Right atrium auricular region (tissue), 2 donors: ENCODE data around the gene TMEM108. TPM values are rescaled to one million over a fixed set of nuclear protein-coding genes. Genes with fewer than 3 reads are reported as not detected.

ENCODE experiments used
- DNase-seq: peaks from one replicate; pipeline ENCODE4 v3.0.0-alpha.2; 2019; ENCODE audit warnings: low spot score
- H3K27ac ChIP-seq, 2 donors: fragments of 200-600 bp; sonication (generic); 1 replicate in 1 of 2; 2 replicates in 1 of 2; pipeline ENCODE4 v1.5.1; 2016 to 2019
- H3K27me3 ChIP-seq, 2 donors: fragments of 200-600 bp; sonication (generic); one replicate each; pipeline versions ENCODE4 v1.5.1 to v1.6.0; 2017 to 2019
- H3K36me3 ChIP-seq: fragments of 200-600 bp; sonication (generic); one replicate; pipeline ENCODE4 v1.5.1; 2016
- H3K4me1 ChIP-seq, 2 donors: fragments of 200-600 bp; sonication (generic); one replicate each; pipeline versions ENCODE4 v1.5.1 to v1.6.0; 2017 to 2019
- H3K4me3 ChIP-seq, 2 donors: fragments of 200-600 bp; sonication (generic); 1 replicate in 1 of 2; 2 replicates in 1 of 2; pipeline ENCODE4 v1.5.1; 2017 to 2019; ENCODE audit warnings: mild to moderate bottlenecking in 1 of 2, moderate library complexity in 1 of 2
- H3K9me3 ChIP-seq, 2 donors: fragments of 200-600 bp; sonication (generic); one replicate each; pipeline ENCODE4 v1.5.1; 2019
- total RNA-seq, 2 donors: library from RNA; depleted of rRNA; stranded (reverse); fragments of >200 nt; gene quantifications; one replicate each; pipeline ENCODE4 v1.1.0, GENCODE V29; 2016
- TF ChIP-seq, protein P1 (sequence below), 2 donors: fragments of 200-600 bp; sonication (generic); IDR thresholded peaks; one replicate each; pipeline ENCODE4 v1.5.1; 2019; ENCODE audit warnings: antibody characterized with exemption in 2 of 2

Gene TMEM108
- total RNA-seq, 2 donors from 2014 or later: 5.1 to 5.3 TPM

DNA sequence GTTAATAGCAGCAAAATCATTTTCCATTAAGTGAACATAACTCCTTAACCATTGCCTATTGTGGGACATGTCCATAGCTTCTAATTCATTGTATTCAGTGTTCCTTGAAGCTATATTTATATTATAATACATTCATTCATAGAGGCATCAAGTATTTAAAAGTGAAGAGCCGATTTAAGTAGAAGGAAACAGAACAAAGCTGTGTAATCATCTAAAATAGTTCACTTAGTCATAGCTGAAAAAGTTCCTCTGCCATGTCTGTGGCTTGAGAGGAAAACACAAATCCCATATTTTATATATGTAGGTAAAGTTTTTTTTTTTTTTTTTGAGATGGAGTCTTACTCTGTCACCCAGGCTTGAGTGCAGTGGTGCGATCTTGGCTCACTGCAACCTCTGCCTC lies 54.5 kb downstream of the TMEM108 start:
- TF ChIP-seq, protein P1, sequence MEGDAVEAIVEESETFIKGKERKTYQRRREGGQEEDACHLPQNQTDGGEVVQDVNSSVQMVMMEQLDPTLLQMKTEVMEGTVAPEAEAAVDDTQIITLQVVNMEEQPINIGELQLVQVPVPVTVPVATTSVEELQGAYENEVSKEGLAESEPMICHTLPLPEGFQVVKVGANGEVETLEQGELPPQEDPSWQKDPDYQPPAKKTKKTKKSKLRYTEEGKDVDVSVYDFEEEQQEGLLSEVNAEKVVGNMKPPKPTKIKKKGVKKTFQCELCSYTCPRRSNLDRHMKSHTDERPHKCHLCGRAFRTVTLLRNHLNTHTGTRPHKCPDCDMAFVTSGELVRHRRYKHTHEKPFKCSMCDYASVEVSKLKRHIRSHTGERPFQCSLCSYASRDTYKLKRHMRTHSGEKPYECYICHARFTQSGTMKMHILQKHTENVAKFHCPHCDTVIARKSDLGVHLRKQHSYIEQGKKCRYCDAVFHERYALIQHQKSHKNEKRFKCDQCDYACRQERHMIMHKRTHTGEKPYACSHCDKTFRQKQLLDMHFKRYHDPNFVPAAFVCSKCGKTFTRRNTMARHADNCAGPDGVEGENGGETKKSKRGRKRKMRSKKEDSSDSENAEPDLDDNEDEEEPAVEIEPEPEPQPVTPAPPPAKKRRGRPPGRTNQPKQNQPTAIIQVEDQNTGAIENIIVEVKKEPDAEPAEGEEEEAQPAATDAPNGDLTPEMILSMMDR (IDR thresholded peaks at IDR 0.05): no peak
- Histone ChIP-seq H3K4me3 (no peak overlapping the region), H3K27ac (no peak overlapping the region), H3K27me3 (no peaks in the 10 kb centered on the region), H3K9me3 (no peaks in the 10 kb centered on the region), H3K36me3 (no peaks in the 10 kb centered on the region), H3K4me1 (peaks cover 0 to 7% of the 10 kb centered on the region in 2 donors)
- no peak for DNase-seq

DNA sequence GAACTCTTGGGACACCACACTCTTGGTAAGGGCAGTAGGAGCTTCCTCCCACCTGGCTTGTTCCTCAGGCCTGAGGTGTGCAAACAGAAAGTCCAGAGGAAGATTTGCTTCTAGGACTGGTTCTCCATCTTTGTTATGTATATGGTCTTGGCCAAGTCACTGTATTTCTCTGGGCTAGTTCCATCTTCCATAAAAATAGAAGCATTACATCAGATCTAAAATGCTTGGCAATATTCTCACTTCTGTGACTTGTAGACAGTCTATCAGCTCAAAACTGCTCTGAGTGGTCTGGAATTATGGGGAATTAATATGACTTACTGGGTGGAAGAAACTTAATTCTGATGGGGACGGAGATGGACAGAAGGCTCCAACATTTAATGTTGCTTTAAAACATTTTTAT lies 55.2 kb downstream of the TMEM108 start:
- no peak for DNase-seq
- Histone ChIP-seq H3K4me1 (peaks cover 0 to 7% of the 10 kb centered on the region in 2 donors), H3K27ac (peak overlapping the region in 1 of 2 donors; percentile 58), H3K4me3 (no peak overlapping the region), H3K27me3 (no peaks in the 10 kb centered on the region), H3K9me3 (no peaks in the 10 kb centered on the region), H3K36me3 (no peaks in the 10 kb centered on the region)
- TF ChIP-seq, protein P1 (IDR thresholded peaks at IDR 0.05): no peak

DNA sequence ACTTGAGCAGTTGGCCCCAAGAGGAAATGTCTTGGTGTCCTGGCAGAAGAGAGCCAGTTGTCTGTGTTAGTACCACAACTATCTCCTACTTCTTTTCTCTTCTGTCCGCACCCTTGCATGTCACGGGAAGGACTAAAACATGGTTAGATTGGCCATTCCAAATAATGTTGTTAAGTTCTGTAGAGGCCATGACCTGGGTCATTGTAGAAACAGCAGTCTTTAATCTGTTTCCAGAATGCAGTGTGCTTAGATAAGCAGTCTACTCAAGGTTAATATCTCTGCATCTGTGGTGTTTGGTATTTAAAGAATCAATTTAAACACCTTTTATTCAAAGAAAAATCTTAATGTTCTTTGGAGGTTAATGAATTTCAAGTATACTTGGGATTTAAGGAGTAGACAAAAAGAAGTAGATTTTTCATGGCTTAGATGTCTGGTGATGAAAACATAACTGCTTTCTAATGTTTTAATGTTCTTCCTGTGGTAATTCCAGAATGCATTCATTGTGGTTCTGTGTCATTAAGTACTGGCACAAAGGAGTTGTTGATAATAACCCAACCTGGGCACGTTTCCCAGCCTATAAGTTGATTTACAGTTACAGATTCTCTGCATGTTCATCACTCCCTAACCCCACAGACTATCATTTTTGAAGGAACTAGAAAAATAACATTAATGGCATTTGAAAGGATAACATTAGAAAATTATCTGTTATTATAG lies 58.9 kb downstream of the TMEM108 start:
- no peak overlapping the region for H3K27ac ChIP-seq
- no peaks in the 10 kb centered on the region for H3K36me3 ChIP-seq
- no peaks in the 10 kb centered on the region for H3K27me3 ChIP-seq
- H3K4me3 ChIP-seq: no peak overlapping the region
- no peaks in the 10 kb centered on the region for H3K9me3 ChIP-seq
- DNase-seq: no peak
- peaks cover 0 to 7% of the 10 kb centered on the region in 2 donors for H3K4me1 ChIP-seq
- TF ChIP-seq, protein P1 (IDR thresholded peaks at IDR 0.05): no peak

DNA sequence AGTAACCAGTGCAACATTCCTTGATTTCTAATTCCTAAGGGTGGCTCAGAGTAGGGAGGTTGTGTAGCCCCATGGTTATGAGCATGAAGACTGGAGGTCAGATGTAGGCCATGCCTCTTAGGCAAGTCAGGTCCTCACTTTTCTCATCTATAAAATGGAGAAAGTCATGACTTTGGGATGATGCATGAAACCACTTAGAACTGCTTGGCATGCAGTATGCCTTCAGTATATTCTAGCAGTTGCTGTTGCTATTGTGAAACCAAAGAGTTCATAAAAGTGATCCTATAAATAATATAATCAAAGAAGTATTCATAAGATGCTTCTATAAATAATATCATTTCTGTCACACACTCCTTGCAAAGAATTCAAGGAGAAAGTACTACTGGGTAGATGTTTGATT lies 65.5 kb downstream of the TMEM108 start:
- no peak overlapping the region for H3K4me3 ChIP-seq

GRCh38 chr3:133106169-133106568 lies 68.0 kb downstream of the TMEM108 start:
- TF ChIP-seq, protein P1 (IDR thresholded peaks at IDR 0.05): no peak
- H3K4me3 ChIP-seq: no peak overlapping the region
- H3K27ac ChIP-seq: no peak overlapping the region
- no peaks in the 10 kb centered on the region for H3K9me3 ChIP-seq
- H3K36me3 ChIP-seq: no peaks in the 10 kb centered on the region
- DNase-seq: no peak
- H3K27me3 ChIP-seq: no peaks in the 10 kb centered on the region
- peaks cover 0 to 8% of the 10 kb centered on the region in 2 donors for H3K4me1 ChIP-seq

More for the DNA sequence above, 65.5 kb downstream of the TMEM108 start:
- H3K36me3 ChIP-seq: no peaks in the 10 kb centered on the region
- H3K9me3 ChIP-seq: no peaks in the 10 kb centered on the region
- no peaks in the 10 kb centered on the region for H3K27me3 ChIP-seq
- peaks cover 0 to 8% of the 10 kb centered on the region in 2 donors for H3K4me1 ChIP-seq
- TF ChIP-seq, protein P1 (IDR thresholded peaks at IDR 0.05): no peak
- H3K27ac ChIP-seq: no peak overlapping the region
- no peak for DNase-seq

- H3K4me1 ChIP-seq: no peaks in the 10 kb centered on the region
- H3K4me3 ChIP-seq: no peak overlapping the region
- H3K9me3 ChIP-seq: no peaks in the 10 kb centered on the region
- no peak for DNase-seq
- H3K27me3 ChIP-seq: no peaks in the 10 kb centered on the region
- H3K36me3 ChIP-seq: no peaks in the 10 kb centered on the region
- TF ChIP-seq, protein P1 (IDR thresholded peaks at IDR 0.05): no peak
- no peak overlapping the region for H3K27ac ChIP-seq
Observed at GRCh38 chr3:133112666-133113065, 74.5 kb downstream of the TMEM108 start.
